ENCODE data around the gene SLC24A3.

GRCh38 chr20:19502169-19502568 lies 289.7 kb downstream of the SLC24A3 start:
- TF ChIP-seq, protein P1, sequence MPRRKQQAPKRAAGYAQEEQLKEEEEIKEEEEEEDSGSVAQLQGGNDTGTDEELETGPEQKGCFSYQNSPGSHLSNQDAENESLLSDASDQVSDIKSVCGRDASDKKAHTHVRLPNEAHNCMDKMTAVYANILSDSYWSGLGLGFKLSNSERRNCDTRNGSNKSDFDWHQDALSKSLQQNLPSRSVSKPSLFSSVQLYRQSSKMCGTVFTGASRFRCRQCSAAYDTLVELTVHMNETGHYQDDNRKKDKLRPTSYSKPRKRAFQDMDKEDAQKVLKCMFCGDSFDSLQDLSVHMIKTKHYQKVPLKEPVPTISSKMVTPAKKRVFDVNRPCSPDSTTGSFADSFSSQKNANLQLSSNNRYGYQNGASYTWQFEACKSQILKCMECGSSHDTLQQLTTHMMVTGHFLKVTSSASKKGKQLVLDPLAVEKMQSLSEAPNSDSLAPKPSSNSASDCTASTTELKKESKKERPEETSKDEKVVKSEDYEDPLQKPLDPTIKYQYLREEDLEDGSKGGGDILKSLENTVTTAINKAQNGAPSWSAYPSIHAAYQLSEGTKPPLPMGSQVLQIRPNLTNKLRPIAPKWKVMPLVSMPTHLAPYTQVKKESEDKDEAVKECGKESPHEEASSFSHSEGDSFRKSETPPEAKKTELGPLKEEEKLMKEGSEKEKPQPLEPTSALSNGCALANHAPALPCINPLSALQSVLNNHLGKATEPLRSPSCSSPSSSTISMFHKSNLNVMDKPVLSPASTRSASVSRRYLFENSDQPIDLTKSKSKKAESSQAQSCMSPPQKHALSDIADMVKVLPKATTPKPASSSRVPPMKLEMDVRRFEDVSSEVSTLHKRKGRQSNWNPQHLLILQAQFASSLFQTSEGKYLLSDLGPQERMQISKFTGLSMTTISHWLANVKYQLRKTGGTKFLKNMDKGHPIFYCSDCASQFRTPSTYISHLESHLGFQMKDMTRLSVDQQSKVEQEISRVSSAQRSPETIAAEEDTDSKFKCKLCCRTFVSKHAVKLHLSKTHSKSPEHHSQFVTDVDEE (CRISPR knock-in tag; IDR thresholded peaks at IDR 0.05): no peak
- TF ChIP-seq, protein P2, sequence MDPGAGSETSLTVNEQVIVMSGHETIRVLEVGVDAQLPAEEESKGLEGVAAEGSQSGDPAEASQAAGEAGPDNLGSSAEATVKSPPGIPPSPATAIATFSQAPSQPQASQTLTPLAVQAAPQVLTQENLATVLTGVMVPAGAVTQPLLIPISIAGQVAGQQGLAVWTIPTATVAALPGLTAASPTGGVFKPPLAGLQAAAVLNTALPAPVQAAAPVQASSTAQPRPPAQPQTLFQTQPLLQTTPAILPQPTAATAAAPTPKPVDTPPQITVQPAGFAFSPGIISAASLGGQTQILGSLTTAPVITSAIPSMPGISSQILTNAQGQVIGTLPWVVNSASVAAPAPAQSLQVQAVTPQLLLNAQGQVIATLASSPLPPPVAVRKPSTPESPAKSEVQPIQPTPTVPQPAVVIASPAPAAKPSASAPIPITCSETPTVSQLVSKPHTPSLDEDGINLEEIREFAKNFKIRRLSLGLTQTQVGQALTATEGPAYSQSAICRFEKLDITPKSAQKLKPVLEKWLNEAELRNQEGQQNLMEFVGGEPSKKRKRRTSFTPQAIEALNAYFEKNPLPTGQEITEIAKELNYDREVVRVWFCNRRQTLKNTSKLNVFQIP (CRISPR knock-in tag; IDR thresholded peaks at IDR 0.05; ENCODE audit: borderline replicate concordance, low read depth): no peak
- TF ChIP-seq BACH2 (CRISPR knock-in tag; IDR thresholded peaks at IDR 0.05; ENCODE audit: borderline replicate concordance) (no peak), CSDC2 (CRISPR knock-in tag; IDR thresholded peaks at IDR 0.05) (no peak), GLIS3 (CRISPR knock-in tag; IDR thresholded peaks at IDR 0.05) (no peak), ISL1 (CRISPR knock-in tag; IDR thresholded peaks at IDR 0.05) (no peak), ARNTL (CRISPR knock-in tag; IDR thresholded peaks at IDR 0.05; ENCODE audit: borderline replicate concordance, low read depth) (no peak)
